PFSK-1 (cell line): ENCODE results near the gene KAZN.

Experiments
- POLR2AphosphoS5 ChIP-seq: IDR thresholded peaks from 2 replicates; pipeline ENCODE4 v1.6.1; 2012; ENCODE audit warnings: low read depth, mild to moderate bottlenecking, control low read depth, low read length, moderate library complexity
- REST ChIP-seq, 2 experiments: IDR thresholded peaks; 2 replicates each; pipeline versions ENCODE4 v1.6.1 to v1.8.0; 2011 to 2012; ENCODE audit warnings: low read depth in 2 of 2, low read length in 2 of 2, control low read depth in 1 of 2, inconsistent platforms in 1 of 2, mild to moderate bottlenecking in 1 of 2, moderate library complexity in 1 of 2; ENCODE audit not compliant: insufficient read depth in 1 of 2
- TAF1 ChIP-seq: IDR thresholded peaks from 2 replicates; pipeline ENCODE4 v1.6.1; 2012; ENCODE audit warnings: low read length, control low read depth, borderline replicate concordance; ENCODE audit not compliant: insufficient read depth

DNA sequence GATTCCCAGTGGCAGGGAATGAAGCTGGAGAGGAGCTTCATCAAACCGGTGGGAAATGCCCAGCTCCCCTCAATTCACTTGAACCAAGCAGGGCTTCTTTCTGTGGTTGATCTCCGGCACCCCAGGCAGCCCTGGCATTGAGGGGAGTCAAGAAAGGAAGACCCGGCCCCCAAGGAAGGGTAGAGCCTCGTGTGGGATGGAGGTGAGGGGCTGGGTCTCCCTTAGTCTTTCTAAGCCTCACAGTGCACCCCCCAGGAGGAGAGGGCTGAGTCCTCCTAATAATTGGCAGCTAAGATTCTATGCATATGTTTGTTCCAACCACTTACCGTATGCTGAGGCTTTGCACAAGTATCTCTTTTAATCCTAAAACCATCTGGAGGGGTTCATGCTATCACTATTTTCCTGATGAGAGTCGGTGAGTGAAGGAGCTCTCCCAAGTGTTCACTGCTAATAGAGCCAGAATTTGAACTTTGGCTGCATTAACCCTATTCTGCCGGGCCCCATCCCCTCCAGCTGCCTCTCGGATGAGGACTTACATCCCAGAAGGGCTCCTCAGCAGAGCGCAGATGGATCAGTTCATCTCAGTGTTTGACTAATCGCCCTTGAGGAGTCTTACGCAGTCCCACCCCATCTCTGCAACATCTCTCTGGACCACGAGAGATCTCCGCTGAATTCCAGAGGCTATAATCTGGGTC lies 521.9 kb downstream of the KAZN start:
- no peak for TF ChIP-seq POLR2AphosphoS5
- TF ChIP-seq TAF1, result no peak
- no peak for TF ChIP-seq REST (IDR thresholded peaks at IDR 0.05; ENCODE audit: insufficient read depth in 1 of 2, low read depth in 2 of 2, low read length in 2 of 2)
